NCI-H146 (cell line): ENCODE data around the gene CCDC158.
A peak's percentile ranks its signal among the peaks of the same experiment; 100 is the strongest.
"Not testable (repeated sequence)": the region's sequence is repeated elsewhere in the genome, so short reads cannot be mapped to it uniquely, and the experiment has no call there.

Experiments used
- DNase-seq: peaks from one replicate; lab custom pipeline; 2025; lab: John Stamatoyannopoulos, UW

CCDC158 gene

GRCh38 chr4:76420762-76421581 is at the start of gene CCDC158:
TSS of gene CCDC158 (minus strand) at chr4:76421141. CDS start at chr4:76403207, 17,934 bp downstream.
- peak; percentile 63 for DNase-seq

GRCh38 chr4:76470532-76470931 is 49.6 kb upstream of the CCDC158 start:
- DNase-seq, result no peak

- no peak for DNase-seq
Observed at GRCh38 chr4:76470064-76470463, 49.1 kb upstream of the CCDC158 start.

GRCh38 chr4:76463568-76463967 is 42.6 kb upstream of the CCDC158 start:
- no peak for DNase-seq

- DNase-seq, result no peak
Observed at GRCh38 chr4:76459291-76459723, 38.4 kb upstream of the CCDC158 start.

GRCh38 chr4:76458825-76459224 is 37.9 kb upstream of the CCDC158 start:
- peak; percentile 21 for DNase-seq

- no peak for DNase-seq
Observed at GRCh38 chr4:76458297-76458696, 37.4 kb upstream of the CCDC158 start.

GRCh38 chr4:76457885-76458284 is 36.9 kb upstream of the CCDC158 start:
- DNase-seq, result no peak

- not testable (repeated sequence) for DNase-seq
Observed at GRCh38 chr4:76454073-76454472, 33.1 kb upstream of the CCDC158 start.

- DNase-seq, result no peak
Observed at GRCh38 chr4:76453232-76453631, 32.3 kb upstream of the CCDC158 start.

- DNase-seq, result peak; percentile 8
Observed at GRCh38 chr4:76449833-76450232, 28.9 kb upstream of the CCDC158 start.

GRCh38 chr4:76449362-76449767 is 28.4 kb upstream of the CCDC158 start:
- DNase-seq, result no peak

GRCh38 chr4:76448211-76448610 is 27.3 kb upstream of the CCDC158 start:
- DNase-seq, result no peak

- DNase-seq, result no peak
Observed at GRCh38 chr4:76447393-76447851, 26.5 kb upstream of the CCDC158 start.

- no peak for DNase-seq
Observed at GRCh38 chr4:76445911-76446310, 25.0 kb upstream of the CCDC158 start.

GRCh38 chr4:76443376-76443775 is 22.4 kb upstream of the CCDC158 start:
- no peak for DNase-seq

GRCh38 chr4:76442807-76443206 is 21.9 kb upstream of the CCDC158 start:
- no peak for DNase-seq

GRCh38 chr4:76441881-76442280 is 20.9 kb upstream of the CCDC158 start:
- DNase-seq, result no peak

- DNase-seq, result no peak
Observed at GRCh38 chr4:76439491-76439890, 18.6 kb upstream of the CCDC158 start.

- DNase-seq, result no peak
Observed at GRCh38 chr4:76435528-76436319, 14.8 kb upstream of the CCDC158 start.

- no peak for DNase-seq
Observed at GRCh38 chr4:76434901-76435527, 14.1 kb upstream of the CCDC158 start, which contains the start of gene SHROOM3. TSS of gene SHROOM3 (plus strand) at chr4:76435229. CDS start at chr4:76436053, 824 bp downstream.
